D341Med (cell line): ENCODE data around the gene GNAL.
"Not testable (repeated sequence)": the region's sequence is repeated elsewhere in the genome, so short reads cannot be mapped to it uniquely, and the experiment has no call there.

Experiments used
- DNase-seq: peaks from one replicate; pipeline ENCODE4 v3.0.0; 2012; ENCODE audit warnings: low spot score

Gene GNAL

GRCh38 chr18:11669271-11669947, 19.7 kb upstream of the GNAL start:
- DNase-seq = peak; percentile 33

GRCh38 chr18:11669948-11670275, 19.2 kb upstream of the GNAL start:
- peak; percentile 36 for DNase-seq

GRCh38 chr18:11671156-11671555, 17.9 kb upstream of the GNAL start:
- no peak for DNase-seq

- no peak for DNase-seq
These were observed 16.9 kb upstream of the GNAL start for GRCh38 chr18:11672198-11672597.

GRCh38 chr18:11672846-11673454, 16.1 kb upstream of the GNAL start:
- no peak for DNase-seq

- DNase-seq = no peak
These were observed 15.5 kb upstream of the GNAL start for GRCh38 chr18:11673560-11673959.

GRCh38 chr18:11674119-11674518, 14.9 kb upstream of the GNAL start:
- DNase-seq = no peak

GRCh38 chr18:11676386-11676785, 12.7 kb upstream of the GNAL start:
- DNase-seq = no peak

GRCh38 chr18:11676867-11677266, 12.2 kb upstream of the GNAL start:
- DNase-seq = no peak

GRCh38 chr18:11678211-11678610, 10.9 kb upstream of the GNAL start:
- no peak for DNase-seq

GRCh38 chr18:11689669-11690565, 853 bp downstream of the GNAL start:
- peak; percentile 79 for DNase-seq

- not testable (repeated sequence) for DNase-seq
These were observed 1.6 kb downstream of the GNAL start for GRCh38 chr18:11690660-11691059.

- DNase-seq = no peak
These were observed 6.7 kb downstream of the GNAL start for GRCh38 chr18:11695736-11696135.

GRCh38 chr18:11696451-11696850, 7.4 kb downstream of the GNAL start:
- DNase-seq = no peak

GRCh38 chr18:11700876-11701275, 11.8 kb downstream of the GNAL start:
- no peak for DNase-seq

- DNase-seq = no peak
These were observed 21.5 kb downstream of the GNAL start for GRCh38 chr18:11710578-11710977.

GRCh38 chr18:11713756-11714155, 24.7 kb downstream of the GNAL start:
- no peak for DNase-seq

- no peak for DNase-seq
These were observed 25.3 kb downstream of the GNAL start for GRCh38 chr18:11714244-11714918.

- not testable (repeated sequence) for DNase-seq
These were observed 27.8 kb downstream of the GNAL start for GRCh38 chr18:11716767-11717315.

GRCh38 chr18:11719050-11719449, 30.0 kb downstream of the GNAL start:
- DNase-seq = no peak

GRCh38 chr18:11719621-11720020, 30.6 kb downstream of the GNAL start:
- no peak for DNase-seq

GRCh38 chr18:11721720-11722119, 32.7 kb downstream of the GNAL start:
- no peak for DNase-seq
